ENCODE data around the gene IKZF5. TPM values are rescaled to one million over a fixed set of nuclear protein-coding genes. Genes with fewer than 3 reads are reported as not detected.

The IKZF5 gene, protein sequence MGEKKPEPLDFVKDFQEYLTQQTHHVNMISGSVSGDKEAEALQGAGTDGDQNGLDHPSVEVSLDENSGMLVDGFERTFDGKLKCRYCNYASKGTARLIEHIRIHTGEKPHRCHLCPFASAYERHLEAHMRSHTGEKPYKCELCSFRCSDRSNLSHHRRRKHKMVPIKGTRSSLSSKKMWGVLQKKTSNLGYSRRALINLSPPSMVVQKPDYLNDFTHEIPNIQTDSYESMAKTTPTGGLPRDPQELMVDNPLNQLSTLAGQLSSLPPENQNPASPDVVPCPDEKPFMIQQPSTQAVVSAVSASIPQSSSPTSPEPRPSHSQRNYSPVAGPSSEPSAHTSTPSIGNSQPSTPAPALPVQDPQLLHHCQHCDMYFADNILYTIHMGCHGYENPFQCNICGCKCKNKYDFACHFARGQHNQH
- 16.3 TPM for polyA plus RNA-seq (ENCODE audit: insufficient read length)

DNA sequence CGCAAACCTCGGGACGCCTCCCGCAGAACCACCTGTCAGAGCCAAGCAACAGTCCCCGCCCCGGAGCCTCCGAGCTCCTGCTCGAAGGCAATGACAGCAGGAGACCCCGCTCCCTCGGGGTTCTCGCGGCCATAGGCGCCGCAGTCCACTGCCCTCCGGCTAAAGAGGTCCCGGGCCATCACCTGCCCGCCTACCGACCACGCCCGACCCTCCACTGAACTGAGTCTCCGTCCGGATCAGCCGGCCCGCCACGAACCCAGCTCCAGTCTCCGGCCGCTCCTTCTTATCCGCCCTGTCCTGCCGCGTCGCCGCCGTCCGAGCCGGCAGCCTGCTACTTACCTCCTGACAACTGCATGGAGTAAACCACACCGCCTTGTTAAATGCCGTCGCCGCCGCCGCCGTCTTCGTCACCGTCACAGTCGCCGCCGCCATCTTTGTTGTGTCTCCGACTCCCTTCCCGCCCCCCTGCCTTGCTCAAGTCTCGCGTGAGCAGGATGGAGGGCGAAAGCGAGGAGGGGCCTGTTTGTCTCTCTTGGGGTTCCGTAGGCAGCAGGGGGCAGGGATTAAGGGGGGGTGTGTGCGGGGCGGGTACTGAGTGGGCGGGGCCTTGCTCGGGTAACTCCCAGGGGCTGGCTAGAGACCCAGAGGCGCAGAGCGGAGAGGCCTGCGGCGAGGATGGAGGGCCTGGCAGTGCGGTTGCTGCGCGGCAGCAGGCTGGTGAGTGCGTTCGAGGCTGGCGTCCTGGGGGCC, at the start of gene IKZF5, which contains the start of gene ACADSB:
Gene IKZF5, minus strand, starts transcription at position 441 of the 750 bp plus-strand sequence. CDS start 10,170 bp downstream, outside the sequence.
Gene ACADSB, plus strand, starts transcription at position 652 of the 750 bp plus-strand sequence. Its CDS starts 24 bp downstream, at position 676.
- DNase-seq (ENCODE audit: low read depth), result peak; percentile 91

DNA sequence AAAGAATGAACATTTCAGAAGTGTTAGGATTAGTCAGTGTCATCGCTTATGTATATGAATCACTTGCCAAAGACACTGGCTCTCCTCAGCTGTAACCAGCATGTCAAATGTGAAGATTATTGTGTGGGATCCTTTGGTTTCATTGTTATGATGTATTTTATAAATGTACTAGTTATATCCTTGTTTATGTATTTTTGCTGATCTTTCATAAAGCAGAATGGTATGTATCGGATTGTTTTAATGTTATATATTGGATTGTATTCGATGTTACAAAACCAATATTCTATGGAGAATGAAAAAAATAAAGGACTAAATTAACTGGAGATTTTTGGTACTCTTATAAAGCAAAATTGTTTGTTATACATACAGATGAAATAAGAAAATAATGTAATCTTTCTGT, 49.4 kb upstream of the IKZF5 start:
- no peak for DNase-seq (ENCODE audit: low read depth)

DNA sequence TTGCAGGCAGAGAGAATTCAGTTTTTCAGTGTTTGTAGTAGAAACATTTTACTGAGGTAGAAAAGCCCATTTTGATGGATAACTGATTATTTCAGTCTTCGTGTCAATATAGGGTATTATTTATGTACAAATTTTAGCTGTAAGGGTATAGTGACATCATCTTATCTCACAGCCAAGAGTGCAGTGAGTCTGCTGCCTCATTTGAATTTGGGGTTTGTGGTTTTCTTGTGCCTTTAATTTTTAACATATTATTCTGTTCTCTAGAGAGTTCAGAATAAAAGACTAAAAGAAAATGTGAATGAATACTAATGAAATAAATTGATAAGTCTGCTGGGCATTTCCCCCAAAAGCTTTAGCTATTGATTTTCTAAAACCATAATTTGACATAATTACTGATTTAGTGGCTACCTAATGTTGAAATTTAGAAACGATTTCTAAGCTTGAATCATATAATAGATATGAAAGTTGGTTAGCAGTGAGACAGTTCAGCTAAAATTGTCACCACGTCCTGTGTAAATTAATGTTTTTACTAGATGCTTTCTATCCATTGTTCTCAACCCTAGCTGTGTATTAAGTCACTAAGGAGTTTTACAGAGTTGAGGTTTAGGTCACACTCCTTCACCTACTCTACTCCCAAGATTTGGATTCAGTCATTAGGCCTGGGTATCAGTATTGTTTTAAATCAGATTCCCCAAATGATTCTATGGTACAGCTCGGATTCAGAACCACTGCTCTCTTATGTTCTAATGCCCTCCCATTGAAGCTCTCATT, 37.6 kb upstream of the IKZF5 start:
- DNase-seq (ENCODE audit: low read depth), result no peak

DNA sequence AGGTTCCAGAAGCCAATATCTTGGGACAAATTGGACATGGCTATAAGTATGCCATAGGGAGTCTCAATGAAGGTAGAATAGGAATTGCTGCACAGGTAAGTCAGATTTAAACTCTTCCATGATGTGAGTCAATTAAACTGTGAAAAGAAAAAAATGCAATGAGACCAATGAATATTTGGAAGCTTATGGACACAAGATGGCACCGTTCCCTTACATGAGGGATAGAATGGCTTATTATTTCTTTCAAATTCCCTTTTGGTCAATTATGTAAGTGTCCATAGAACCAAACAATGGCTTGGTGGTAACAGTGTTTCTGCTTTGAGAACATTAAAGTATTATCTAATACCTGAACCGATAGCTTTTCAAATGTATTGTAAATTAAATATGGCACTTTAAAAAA, 35.8 kb upstream of the IKZF5 start:
- no peak for DNase-seq (ENCODE audit: low read depth)

DNA sequence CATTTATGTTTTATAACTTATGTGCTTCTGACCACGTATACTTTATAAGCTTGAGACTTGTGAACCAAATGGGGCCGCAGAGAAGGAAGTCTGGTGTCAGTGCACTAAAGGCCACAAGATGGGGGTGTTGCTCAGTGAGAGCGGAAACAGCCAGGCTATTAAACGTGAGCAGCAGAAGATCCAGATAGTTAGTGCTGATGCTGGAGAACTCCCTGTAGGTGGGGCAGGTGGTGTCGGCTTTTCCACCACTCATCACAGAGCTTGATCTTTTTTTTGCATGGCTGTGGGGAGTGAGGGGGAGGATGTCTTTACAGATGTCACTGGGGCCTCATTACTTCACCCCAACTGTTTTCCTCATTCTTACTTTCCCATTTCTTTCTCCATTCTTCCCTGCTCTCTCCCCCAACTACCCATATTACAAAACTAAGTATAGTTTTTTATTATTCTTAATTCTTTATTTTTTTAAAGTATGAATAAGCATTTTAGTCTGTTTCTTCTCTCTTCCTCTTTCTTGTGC, 34.9 kb upstream of the IKZF5 start:
- DNase-seq (ENCODE audit: low read depth), result peak; percentile 13

DNA sequence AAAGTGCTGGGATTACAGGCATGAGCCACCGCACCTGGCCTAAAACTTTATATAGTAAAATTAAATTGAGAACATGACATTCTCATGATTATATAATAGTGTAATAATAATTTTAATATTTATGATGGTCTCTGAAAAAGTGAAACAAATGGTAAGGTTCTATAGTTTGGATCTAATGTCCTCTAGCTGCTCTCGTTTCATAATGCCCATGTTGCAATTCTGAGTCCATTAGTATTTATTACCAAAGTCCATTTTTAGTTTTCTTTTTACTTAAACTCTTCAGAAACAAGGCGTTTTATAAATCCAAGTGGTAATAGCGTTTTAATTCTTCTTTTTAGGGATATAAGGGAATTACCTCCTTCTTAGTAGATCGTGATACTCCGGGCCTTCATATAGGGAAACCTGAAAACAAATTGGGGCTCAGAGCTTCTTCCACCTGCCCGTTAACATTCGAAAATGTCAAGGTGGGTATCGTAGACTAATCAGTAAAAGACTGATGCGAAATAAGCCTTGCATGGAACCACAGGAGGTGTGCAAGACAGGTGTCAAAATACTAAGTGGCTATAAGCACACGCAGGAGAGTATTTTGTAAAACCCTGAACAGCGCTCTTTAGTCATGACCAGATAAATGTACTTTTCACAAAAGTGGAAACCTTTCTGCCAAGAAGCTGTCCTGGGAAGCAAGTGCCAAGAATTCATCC, 34.3 kb upstream of the IKZF5 start:
- no peak for DNase-seq (ENCODE audit: low read depth)

DNA sequence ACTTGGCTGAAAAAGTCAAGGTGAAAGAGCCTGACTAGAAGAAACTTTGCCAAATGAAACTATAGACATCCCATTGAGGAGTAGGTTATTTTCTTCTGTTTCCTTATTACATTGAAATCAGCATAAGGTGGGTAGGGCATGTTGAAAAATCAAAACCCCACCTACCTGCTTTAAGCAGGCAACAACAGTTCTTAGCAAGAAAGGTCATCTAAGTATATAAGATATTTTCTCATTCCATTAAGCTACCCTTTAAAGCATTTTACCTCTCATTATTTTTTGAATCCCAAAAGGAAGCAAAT, 31.0 kb upstream of the IKZF5 start:
- no peak for DNase-seq (ENCODE audit: low read depth)

DNA sequence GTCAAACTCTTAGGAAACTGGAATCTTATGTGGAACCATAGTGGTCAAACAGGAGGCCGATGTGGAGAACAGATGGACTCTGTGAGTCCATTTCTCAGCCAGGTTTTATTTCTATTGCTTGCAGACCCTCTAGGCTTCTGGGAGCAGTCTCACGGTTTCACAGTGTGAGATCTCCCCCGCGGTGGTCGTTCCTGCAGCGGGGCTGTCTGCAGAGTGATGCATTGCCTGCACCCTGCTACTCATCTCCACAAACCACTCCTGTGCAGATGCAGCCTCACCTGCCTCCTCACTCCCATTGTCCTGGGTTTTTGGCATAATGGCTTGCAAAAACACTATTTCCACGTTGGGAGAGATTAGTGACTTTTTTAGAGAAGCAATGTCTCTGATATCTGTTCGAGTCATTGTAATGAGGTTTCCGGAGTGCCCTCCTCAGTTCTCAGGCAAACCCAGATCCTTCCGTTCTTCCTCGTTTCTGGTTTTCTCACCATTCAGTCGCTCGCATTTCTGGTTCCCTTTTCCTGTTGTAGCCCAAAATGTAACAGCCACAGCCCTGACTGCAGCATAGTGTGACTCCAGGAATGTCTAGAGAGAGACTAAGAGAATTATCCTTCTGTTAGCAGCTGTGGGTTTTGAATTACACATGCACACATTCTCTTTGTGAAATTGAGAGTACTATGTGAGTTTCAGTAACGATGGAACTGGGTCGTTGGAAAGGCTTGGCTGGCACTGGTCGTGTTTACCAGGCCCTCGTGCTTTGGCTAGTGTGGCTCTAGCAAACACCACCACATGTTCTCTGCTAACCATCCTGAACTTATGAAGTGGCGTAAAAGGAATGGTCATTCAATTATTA, 30.4 kb upstream of the IKZF5 start:
- DNase-seq (ENCODE audit: low read depth), result no peak

DNA sequence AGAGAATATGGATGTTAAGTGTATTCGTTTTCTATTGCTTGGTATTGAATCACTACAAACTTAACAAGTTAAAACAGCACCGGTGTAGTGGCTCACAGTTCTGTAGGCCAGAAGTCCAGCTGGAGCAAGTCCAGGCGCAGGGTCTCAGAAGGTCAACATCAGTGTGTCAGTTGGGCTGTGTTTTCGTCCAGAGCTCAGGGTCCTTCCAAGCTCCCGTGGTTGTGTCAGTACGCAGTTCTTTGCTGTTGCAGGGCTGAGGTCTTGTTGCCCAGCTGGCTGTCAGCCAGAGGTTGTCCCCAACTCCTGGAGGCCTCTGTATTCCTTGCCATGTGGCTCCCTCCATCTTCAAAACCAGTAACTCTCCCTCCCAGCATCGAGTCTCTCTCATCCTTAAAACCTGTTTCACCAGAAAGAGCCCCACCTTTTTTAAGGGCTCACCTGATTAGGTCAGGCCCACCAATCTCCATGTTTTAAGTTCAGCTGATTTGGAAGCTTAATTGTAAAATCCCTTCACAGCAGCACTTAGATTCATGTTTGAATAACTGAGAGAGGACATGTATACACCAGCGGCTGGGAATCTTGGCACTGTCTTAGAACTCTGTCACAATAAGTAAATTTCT, 27.0 kb upstream of the IKZF5 start:
- no peak for DNase-seq (ENCODE audit: low read depth)

DNA sequence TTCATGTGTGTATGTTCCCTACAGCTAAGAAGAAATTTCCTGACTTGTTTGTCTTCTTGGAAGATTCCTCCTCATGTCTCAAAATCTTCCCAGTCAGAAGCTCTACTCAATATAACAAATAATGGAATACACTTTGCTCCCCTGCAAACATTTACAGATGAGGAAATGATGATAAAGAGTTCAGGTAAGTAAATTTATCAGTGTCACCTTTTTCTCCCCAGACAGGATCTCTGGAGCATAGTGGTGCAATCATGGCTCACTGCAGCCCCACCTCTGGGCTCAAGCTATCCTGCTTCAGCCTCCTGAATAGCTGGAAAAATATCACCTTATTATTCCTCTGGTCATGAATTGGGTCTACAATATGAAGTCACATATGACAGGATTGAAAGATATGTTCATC, 25.7 kb upstream of the IKZF5 start:
- DNase-seq (ENCODE audit: low read depth), result no peak

DNA sequence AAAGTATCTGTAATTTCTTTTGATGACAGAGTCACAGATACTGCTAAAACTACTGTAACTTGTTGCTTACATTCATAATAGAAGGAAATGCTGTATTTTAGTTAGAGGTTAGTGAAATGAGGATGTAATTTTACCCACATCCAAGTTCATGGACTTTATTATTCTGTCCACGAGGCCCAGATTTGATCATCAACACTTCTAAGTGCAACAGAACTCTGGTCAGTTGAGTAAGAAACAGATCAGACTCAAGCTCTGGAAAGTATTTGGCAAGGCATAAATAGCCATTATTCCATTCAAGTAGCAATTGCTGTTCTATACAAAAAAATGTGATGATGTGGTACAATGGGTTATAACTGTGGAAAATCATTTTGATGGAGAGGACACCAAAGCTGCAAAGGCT, 22.5 kb upstream of the IKZF5 start:
- no peak for DNase-seq (ENCODE audit: low read depth)

DNA sequence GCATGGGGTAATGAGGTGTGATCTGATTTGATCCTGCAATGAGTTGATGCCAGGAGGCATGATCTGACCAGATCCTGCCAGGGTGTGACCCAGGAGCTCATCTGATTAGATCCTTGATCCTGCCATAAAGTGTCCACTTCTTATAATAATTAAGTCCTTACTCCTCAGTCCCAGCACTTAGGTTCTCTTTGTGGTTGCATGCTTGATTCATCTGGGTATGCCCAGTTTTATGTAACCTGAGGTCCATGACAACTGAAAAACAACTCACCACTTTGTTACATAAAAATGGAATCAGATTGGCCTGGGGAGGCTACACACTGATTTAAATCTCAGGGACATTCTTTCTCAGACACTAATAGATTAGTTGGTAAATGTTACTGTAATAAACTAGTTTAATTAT, 19.3 kb upstream of the IKZF5 start:
- no peak for DNase-seq (ENCODE audit: low read depth)

DNA sequence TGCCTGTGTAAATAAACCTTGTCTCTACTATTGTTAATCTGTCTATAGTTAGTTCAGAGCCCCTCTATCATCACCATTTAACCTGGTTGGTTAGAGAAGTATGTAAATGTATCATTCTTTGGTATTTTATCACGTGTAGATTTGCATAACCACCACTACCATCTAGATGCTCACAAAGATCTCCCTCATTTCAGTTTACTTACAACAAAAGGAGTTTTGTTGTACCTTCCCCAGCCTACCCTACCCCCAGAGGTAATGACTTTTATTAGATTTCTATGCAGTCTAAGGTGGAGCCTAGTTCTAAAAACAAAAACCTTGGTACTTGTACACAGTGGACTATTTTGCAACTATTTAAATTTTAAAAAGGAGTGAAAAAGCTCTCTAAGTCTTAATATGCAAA, 17.7 kb upstream of the IKZF5 start:
- DNase-seq (ENCODE audit: low read depth), result no peak

DNA sequence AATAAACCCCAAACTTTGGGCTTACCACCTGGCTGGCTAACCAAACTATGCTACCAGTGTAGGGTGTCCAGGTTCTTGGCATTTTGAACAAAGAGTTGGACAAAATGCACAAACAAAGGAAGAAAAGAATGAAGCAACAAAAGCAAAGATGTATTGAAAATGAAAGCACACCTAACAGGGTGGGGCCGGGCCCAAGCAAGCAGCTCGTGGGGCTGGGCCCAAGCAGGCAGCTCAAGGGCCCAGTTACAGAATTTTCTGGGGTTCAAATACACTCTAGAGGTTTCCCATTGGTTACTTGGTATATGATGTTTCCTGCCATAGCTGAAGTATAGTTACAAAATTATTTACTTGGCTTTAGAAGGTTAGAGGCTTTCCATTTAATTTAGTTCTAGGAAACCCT, 15.9 kb upstream of the IKZF5 start:
- no peak for DNase-seq (ENCODE audit: low read depth)

DNA sequence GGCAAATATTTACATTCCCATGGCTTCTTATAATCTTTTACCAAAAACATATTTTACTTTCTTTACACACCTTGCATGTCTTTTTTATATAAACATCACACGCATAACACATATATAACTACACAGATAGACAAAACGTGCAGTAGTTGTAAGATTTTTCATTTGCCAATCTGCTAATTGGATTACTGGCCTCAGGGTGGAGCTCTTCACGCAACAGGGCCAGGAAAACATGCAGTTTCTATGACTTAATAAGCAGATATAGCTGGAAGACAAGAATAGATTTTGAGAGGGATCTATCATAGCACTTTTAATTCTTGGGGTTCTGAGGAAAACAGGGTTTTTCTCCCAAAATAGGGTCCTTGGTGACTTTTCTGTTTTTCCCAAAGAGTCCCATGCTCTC, 12.9 kb upstream of the IKZF5 start:
- no peak for DNase-seq (ENCODE audit: low read depth)

DNA sequence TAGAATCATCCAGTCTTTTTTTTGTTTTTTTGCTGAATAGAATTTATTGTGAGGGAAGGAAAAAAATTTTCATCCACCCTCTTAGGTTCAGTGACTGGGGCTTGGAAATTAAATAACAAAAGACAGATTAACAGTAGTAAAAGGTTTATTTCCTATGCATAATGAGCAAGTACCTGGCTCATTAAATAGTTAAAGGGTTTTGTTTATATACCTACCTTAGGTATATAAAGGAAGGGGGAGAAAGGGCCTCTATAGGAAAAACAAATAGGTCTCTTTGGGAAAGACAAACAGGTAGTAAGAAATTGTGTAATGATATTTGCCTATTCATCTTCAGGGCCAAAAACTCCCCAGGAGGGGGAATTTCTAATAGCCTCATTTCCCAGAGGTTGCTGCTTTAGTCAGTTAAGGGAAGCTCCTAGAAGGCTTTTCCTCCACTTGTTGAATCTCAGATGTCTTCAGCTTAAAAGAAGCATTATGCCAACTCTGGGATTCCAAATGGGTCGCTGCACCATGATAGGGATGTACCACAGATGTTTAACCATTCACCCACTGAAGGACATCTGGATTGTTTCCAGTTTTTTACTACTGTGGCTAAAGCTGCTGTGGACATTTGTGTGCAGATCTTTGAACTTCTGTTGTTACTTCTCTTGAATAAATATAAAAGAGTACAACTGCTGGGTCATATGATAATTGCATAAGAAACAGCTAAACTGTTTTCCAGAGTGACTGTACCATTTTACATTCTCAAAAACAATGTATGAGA, 11.5 kb upstream of the IKZF5 start:
- DNase-seq (ENCODE audit: low read depth), result no peak

DNA sequence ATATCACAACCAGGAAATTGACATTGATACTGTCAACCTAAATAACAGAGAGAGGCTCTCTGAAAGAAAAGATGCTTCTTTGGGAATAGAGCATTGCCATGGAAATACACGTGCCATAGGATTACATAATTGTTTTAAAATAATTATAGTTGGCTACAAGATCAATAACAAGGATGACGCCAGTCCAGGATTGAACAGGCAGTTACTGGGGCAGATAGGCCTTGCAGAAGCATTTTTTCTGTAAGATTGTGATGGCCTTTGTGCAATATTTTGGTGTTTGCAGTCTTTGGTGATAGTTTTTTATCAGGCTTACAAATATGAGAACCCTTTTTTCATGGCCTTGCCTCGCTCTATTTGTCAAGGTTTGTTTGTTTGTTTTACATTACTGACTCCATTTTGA, 10.7 kb upstream of the IKZF5 start:
- DNase-seq (ENCODE audit: low read depth), result no peak

DNA sequence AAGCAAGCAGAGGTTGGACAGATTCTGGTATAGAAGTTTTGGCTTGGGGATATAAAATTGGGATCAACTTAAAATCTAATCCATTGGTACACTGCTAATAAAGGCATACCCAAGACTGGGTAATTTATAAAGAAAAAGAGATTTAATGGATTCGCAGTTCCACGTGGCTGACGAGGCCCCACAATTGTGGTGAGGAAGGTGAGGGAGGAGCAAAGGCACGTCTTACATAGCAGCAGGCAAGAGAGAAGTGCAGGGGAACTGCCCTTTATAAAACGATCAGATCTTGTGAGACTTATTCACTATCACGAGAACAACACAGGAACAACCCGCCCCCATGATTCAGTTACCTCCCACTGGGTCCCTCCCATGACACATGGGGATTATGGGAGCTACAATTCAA, 9.9 kb upstream of the IKZF5 start:
- no peak for DNase-seq (ENCODE audit: low read depth)

DNA sequence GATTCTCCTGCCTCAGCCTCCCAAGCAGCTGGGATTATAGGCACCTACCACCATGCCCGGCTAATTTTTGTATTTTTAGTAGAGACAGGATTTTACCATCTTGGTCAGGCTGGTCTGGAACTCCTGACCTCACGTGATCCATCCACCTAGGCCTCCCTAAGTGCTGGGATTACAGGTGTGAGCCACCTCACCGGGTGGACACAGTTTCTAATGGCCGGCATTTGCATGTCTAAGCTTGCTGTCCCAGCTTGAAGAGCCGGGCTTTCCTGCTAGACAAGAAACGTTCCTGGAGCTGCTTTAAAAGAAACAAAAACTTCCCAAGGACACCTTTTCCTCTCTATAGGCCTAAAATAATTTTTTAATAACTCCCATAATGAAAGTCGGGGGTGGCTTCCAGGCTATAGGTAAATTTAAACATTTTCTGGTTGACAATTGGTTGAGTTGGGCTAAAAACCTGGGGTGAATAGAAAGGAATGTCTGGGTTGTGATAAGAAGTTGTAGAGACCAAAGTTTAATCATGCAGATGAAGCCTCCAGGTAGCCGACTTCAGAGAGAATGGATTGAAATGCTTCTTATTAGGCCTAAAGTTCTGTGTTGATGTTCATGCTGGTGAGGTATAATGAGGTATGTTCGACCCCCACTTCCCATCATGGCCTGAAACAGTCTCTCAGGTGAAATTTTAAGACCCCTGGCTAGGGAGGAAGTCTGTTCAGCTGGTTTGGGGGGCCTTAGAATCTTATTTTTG, 9.0 kb upstream of the IKZF5 start:
- DNase-seq (ENCODE audit: low read depth), result no peak

Measured in forelimb muscle (tissue), 1 donor.